Esophagus mucosa (tissue), 1 donor: Measurements from ENCODE around the gene SMIM38. TPM values are rescaled to one million over a fixed set of nuclear protein-coding genes. Genes with fewer than 3 reads are reported as not detected.
A peak's percentile ranks its signal among the peaks of the same experiment; 100 is the strongest.
"Not testable (repeated sequence)": the region's sequence is repeated elsewhere in the genome, so short reads cannot be mapped to it uniquely, and the experiment has no call there.

Source experiments
- ATAC-seq: fragments of 200-7000 bp; cut with Tn5 transposase; one replicate; pipeline ENCODE4 v1.9.1; 2020
- total RNA-seq: library from RNA; stranded (reverse); gene quantifications from one replicate; pipeline ENCODE4 v1.2.4, GENCODE V29; 2023
- donor health status: DM: yes; HTN: yes; CAD: no.

The SMIM38 gene
- total RNA-seq, 1 donor from 2014 or later, result 0.16 TPM

- ATAC-seq, result peak; percentile 95
These were observed 32.9 kb upstream of the SMIM38 start for GRCh38 chr11:69122630-69123431.

GRCh38 chr11:69123593-69124545 is 31.9 kb upstream of the SMIM38 start:
- ATAC-seq, result no peak

- no peak for ATAC-seq
These were observed 29.9 kb upstream of the SMIM38 start for GRCh38 chr11:69125861-69126260.

GRCh38 chr11:69126286-69126685 is 29.4 kb upstream of the SMIM38 start:
- ATAC-seq, result no peak

GRCh38 chr11:69127081-69127850 is 28.5 kb upstream of the SMIM38 start:
- ATAC-seq, result no peak

- ATAC-seq, result no peak
These were observed 27.9 kb upstream of the SMIM38 start for GRCh38 chr11:69127884-69128283.

GRCh38 chr11:69129053-69129452 is 26.7 kb upstream of the SMIM38 start:
- no peak for ATAC-seq

- ATAC-seq, result no peak
These were observed 26.1 kb upstream of the SMIM38 start for GRCh38 chr11:69129647-69130046.

- no peak for ATAC-seq
These were observed 25.1 kb upstream of the SMIM38 start for GRCh38 chr11:69130654-69131053.

GRCh38 chr11:69131121-69131566 is 24.6 kb upstream of the SMIM38 start:
- peak; percentile 8 for ATAC-seq

GRCh38 chr11:69131644-69132300 is 24.0 kb upstream of the SMIM38 start:
- ATAC-seq, result peak; percentile 83

GRCh38 chr11:69132301-69132670 is 23.4 kb upstream of the SMIM38 start:
- ATAC-seq, result no peak

GRCh38 chr11:69133251-69133650 is 22.5 kb upstream of the SMIM38 start:
- ATAC-seq, result no peak

GRCh38 chr11:69134182-69134581 is 21.6 kb upstream of the SMIM38 start:
- not testable (repeated sequence) for ATAC-seq

GRCh38 chr11:69134957-69135356 is 20.8 kb upstream of the SMIM38 start:
- no peak for ATAC-seq

GRCh38 chr11:69135420-69136363 is 20.0 kb upstream of the SMIM38 start:
- ATAC-seq, result no peak

- ATAC-seq, result peak; percentile 4
These were observed 19.3 kb upstream of the SMIM38 start for GRCh38 chr11:69136471-69136870.

GRCh38 chr11:69137151-69137844 is 18.4 kb upstream of the SMIM38 start:
- peak; percentile 71 for ATAC-seq

GRCh38 chr11:69138265-69138664 is 17.5 kb upstream of the SMIM38 start:
- peak; percentile 17 for ATAC-seq

- ATAC-seq, result not testable (repeated sequence)
These were observed 15.6 kb upstream of the SMIM38 start for GRCh38 chr11:69140161-69140560.
